ENCODE measurements around the gene NRIP1.

NRIP1 gene

GRCh38 chr21:15064576-15065391, at the start of gene NRIP1:
NRIP1 (minus strand) TSS chr21:15065000; CDS start chr21:14968192, 96,808 bp downstream.
- peak; percentile 78 for DNase-seq

GRCh38 chr21:15112858-15113257, 48.1 kb upstream of the NRIP1 start:
- no peak for DNase-seq

- no peak for DNase-seq
Measured at GRCh38 chr21:15108801-15109200, 44.0 kb upstream of the NRIP1 start.

- DNase-seq: no peak
Measured at GRCh38 chr21:15104470-15104869, 39.7 kb upstream of the NRIP1 start.

GRCh38 chr21:15098908-15099307, 34.1 kb upstream of the NRIP1 start:
- no peak for DNase-seq

GRCh38 chr21:15098181-15098580, 33.4 kb upstream of the NRIP1 start:
- DNase-seq: no peak

- DNase-seq: no peak
Measured at GRCh38 chr21:15097580-15097979, 32.8 kb upstream of the NRIP1 start.

GRCh38 chr21:15096146-15096545, 31.3 kb upstream of the NRIP1 start:
- DNase-seq: no peak

- no peak for DNase-seq
Measured at GRCh38 chr21:15095326-15095725, 30.5 kb upstream of the NRIP1 start.

- no peak for DNase-seq
Measured at GRCh38 chr21:15094706-15095105, 29.9 kb upstream of the NRIP1 start.

- no peak for DNase-seq
Measured at GRCh38 chr21:15093216-15093615, 28.4 kb upstream of the NRIP1 start.

GRCh38 chr21:15092745-15093144, 27.9 kb upstream of the NRIP1 start:
- DNase-seq: no peak

- DNase-seq: no peak
Measured at GRCh38 chr21:15090390-15090789, 25.6 kb upstream of the NRIP1 start.

- no peak for DNase-seq
Measured at GRCh38 chr21:15088488-15088887, 23.7 kb upstream of the NRIP1 start.

GRCh38 chr21:15084668-15085067, 19.9 kb upstream of the NRIP1 start:
- no peak for DNase-seq

- no peak for DNase-seq
Measured at GRCh38 chr21:15080526-15080925, 15.7 kb upstream of the NRIP1 start.

GRCh38 chr21:15079269-15079668, 14.5 kb upstream of the NRIP1 start:
- DNase-seq: no peak

GRCh38 chr21:15078180-15078579, 13.4 kb upstream of the NRIP1 start:
- DNase-seq: no peak

- no peak for DNase-seq
Measured at GRCh38 chr21:15077529-15078145, 12.8 kb upstream of the NRIP1 start.

GRCh38 chr21:15076730-15077129, 11.9 kb upstream of the NRIP1 start:
- DNase-seq: no peak

GRCh38 chr21:15071009-15071408, 6.2 kb upstream of the NRIP1 start:
- no peak for DNase-seq

GRCh38 chr21:15066123-15066575, 1.3 kb upstream of the NRIP1 start:
- DNase-seq: no peak

- peak; percentile 68 for DNase-seq
Measured at GRCh38 chr21:15065392-15066122, 757 bp upstream of the NRIP1 start.

All from activated gamma-delta T cell treated with Interleukin-2 at 50 U/mL for 16 hours (primary cell).